GM12878 (cell line): Measurements from ENCODE around the gene LTBP2. TPM values are rescaled to one million over a fixed set of nuclear protein-coding genes. Genes with fewer than 3 reads are reported as not detected.

ENCODE experiments used
- BMI1 ChIP-seq: fragments of 450-650 bp; IDR thresholded peaks from 2 replicates; pipeline ENCODE4 v1.6.1; 2016; ENCODE audit warnings: mild to moderate bottlenecking, moderate library complexity, borderline replicate concordance
- ELK1 ChIP-seq: IDR thresholded peaks from 2 replicates; pipeline ENCODE4 v1.6.1; 2012; ENCODE audit warnings: low read depth, low read length, improper control_type of control experiment
- FOXM1 ChIP-seq: IDR thresholded peaks from 2 replicates; pipeline ENCODE4 v1.6.1; 2012; ENCODE audit warnings: low read depth, mild to moderate bottlenecking, inconsistent platforms, low read length, moderate library complexity
- GABPA ChIP-seq: IDR thresholded peaks from 2 replicates; pipeline ENCODE4 v1.6.1; 2014; ENCODE audit warnings: antibody characterized with exemption, low read depth, mild to moderate bottlenecking, inconsistent platforms
- MXI1 ChIP-seq: fragments of 150-350 bp; IDR thresholded peaks from 2 replicates; pipeline ENCODE4 v1.6.1; 2011; ENCODE audit warnings: low read depth, mild to moderate bottlenecking, inconsistent platforms, low read length, improper control_type of control experiment
- NFXL1 ChIP-seq: fragments of 450-650 bp; IDR thresholded peaks from 2 replicates; pipeline ENCODE4 v1.6.1; 2017; ENCODE audit warnings: antibody characterized with exemption, mild to moderate bottlenecking, borderline replicate concordance
- NR2C1 ChIP-seq: fragments of 450-650 bp; IDR thresholded peaks from 2 replicates; pipeline ENCODE4 v1.6.1; 2017; ENCODE audit warnings: antibody characterized with exemption, mild to moderate bottlenecking, moderate library complexity
- SPI1 ChIP-seq: IDR thresholded peaks from 2 replicates; pipeline ENCODE4 v1.6.1; 2011; ENCODE audit warnings: low read depth, mild to moderate bottlenecking, low read length, moderate library complexity, borderline replicate concordance; ENCODE audit not compliant: insufficient read depth
- ZNF207 ChIP-seq: fragments of 450-650 bp; IDR thresholded peaks from 2 replicates; pipeline ENCODE4 v1.6.1; 2014; ENCODE audit warnings: antibody characterized with exemption, mild to moderate bottlenecking, borderline replicate concordance
- polyA plus RNA-seq, 11 experiments: library from polyadenylated mRNA; depleted of rRNA in 4 of 11; unstranded in 6 of 11; stranded (reverse) in 5 of 11; fragments of >200 nt; fragmentation: Nextera tagmentation in 4 of 11; fragmentation: Illumina TruSeq in 1 of 11; extraction: Ambion mirVana in 4 of 11; extraction: Trizol in 1 of 11; gene quantifications; 1 replicate in 1 of 11; 2 replicates in 10 of 11; pipeline versions ENCODE4 v1.2.1 to v1.2.3, GENCODE V29; 2011 to 2016; ENCODE audit warnings: inconsistent platforms in 2 of 11, missing spikeins in 2 of 11, low read depth in 1 of 11
- total RNA-seq, 4 experiments: library from RNA; depleted of rRNA in 3 of 4; stranded (reverse); fragments of >200 nt in 3 of 4; fragmentation: Illumina TruSeq in 1 of 4; extraction: Trizol in 1 of 4; gene quantifications; 2 replicates each; pipeline versions ENCODE4 v1.2.1 to v1.2.3, GENCODE V29; 2013 to 2021
- TF ChIP-seq, protein P1 (sequence below): IDR thresholded peaks from 2 replicates; pipeline ENCODE4 v1.6.1; 2012; ENCODE audit warnings: improper control_type of control experiment, low read depth, low read length; ENCODE audit not compliant: insufficient replicate concordance

The LTBP2 gene
- total and polyA plus RNA-seq, 10 of the 15 experiments (the other 5 are each of a cell fraction or from before 2014, with no cell fraction given): 0.03 to 0.23 (median 0.06) TPM; not detected in 1

- TF ChIP-seq, protein P1, sequence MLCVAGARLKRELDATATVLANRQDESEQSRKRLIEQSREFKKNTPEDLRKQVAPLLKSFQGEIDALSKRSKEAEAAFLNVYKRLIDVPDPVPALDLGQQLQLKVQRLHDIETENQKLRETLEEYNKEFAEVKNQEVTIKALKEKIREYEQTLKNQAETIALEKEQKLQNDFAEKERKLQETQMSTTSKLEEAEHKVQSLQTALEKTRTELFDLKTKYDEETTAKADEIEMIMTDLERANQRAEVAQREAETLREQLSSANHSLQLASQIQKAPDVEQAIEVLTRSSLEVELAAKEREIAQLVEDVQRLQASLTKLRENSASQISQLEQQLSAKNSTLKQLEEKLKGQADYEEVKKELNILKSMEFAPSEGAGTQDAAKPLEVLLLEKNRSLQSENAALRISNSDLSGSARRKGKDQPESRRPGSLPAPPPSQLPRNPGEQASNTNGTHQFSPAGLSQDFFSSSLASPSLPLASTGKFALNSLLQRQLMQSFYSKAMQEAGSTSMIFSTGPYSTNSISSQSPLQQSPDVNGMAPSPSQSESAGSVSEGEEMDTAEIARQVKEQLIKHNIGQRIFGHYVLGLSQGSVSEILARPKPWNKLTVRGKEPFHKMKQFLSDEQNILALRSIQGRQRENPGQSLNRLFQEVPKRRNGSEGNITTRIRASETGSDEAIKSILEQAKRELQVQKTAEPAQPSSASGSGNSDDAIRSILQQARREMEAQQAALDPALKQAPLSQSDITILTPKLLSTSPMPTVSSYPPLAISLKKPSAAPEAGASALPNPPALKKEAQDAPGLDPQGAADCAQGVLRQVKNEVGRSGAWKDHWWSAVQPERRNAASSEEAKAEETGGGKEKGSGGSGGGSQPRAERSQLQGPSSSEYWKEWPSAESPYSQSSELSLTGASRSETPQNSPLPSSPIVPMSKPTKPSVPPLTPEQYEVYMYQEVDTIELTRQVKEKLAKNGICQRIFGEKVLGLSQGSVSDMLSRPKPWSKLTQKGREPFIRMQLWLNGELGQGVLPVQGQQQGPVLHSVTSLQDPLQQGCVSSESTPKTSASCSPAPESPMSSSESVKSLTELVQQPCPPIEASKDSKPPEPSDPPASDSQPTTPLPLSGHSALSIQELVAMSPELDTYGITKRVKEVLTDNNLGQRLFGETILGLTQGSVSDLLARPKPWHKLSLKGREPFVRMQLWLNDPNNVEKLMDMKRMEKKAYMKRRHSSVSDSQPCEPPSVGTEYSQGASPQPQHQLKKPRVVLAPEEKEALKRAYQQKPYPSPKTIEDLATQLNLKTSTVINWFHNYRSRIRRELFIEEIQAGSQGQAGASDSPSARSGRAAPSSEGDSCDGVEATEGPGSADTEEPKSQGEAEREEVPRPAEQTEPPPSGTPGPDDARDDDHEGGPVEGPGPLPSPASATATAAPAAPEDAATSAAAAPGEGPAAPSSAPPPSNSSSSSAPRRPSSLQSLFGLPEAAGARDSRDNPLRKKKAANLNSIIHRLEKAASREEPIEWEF: no peak
- no peak for TF ChIP-seq ELK1
- no peak for TF ChIP-seq BMI1
- TF ChIP-seq SPI1: no peak
- TF ChIP-seq NR2C1: no peak
- TF ChIP-seq FOXM1: no peak
- TF ChIP-seq MXI1: no peak
- no peak for TF ChIP-seq ZNF207
- no peak for TF ChIP-seq NFXL1
- no peak for TF ChIP-seq GABPA
Observed at GRCh38 chr14:74508844-74509428, 103.1 kb downstream of the LTBP2 start (continued).
